Neutrophil (primary cell): ENCODE measurements around the gene CCDC47.

Source experiments
- H3K27ac ChIP-seq: fragments of 200-600 bp; sonication (generic); 2 replicates; pipeline ENCODE4 v1.5.1; 2016; ENCODE audit warnings: mild to moderate bottlenecking, moderate library complexity
- H3K27me3 ChIP-seq: fragments of 200-600 bp; sonication (generic); 2 replicates; pipeline ENCODE4 v1.6.0; 2016; ENCODE audit warnings: mild to moderate bottlenecking
- H3K36me3 ChIP-seq: fragments of 200-600 bp; sonication (generic); 2 replicates; pipeline ENCODE4 v1.5.1; 2017
- H3K4me1 ChIP-seq, 2 experiments: fragments of 200-600 bp in 1 of 2; sonication (generic) in 1 of 2; 1 replicate in 1 of 2; 2 replicates in 1 of 2; pipeline versions ENCODE4 v1.5.1 to v1.6.1; 2013 to 2016; ENCODE audit warnings: low read depth in 1 of 2, low read length in 1 of 2, mild to moderate bottlenecking in 1 of 2, moderate library complexity in 1 of 2; ENCODE audit not compliant: control insufficient read depth in 1 of 2, insufficient read depth in 1 of 2
- H3K4me3 ChIP-seq, 2 experiments: fragments of 200-600 bp in 1 of 2; sonication (generic) in 1 of 2; 1 replicate in 1 of 2; 2 replicates in 1 of 2; pipeline ENCODE4 v1.5.1; 2013 to 2016; ENCODE audit warnings: low read depth in 1 of 2, low read length in 1 of 2, mild to moderate bottlenecking in 1 of 2, moderate library complexity in 1 of 2
- H3K9me3 ChIP-seq: fragments of 200-600 bp; sonication (generic); 2 replicates; pipeline ENCODE4 v1.5.1; 2016
- CTCF ChIP-seq: fragments of 200-600 bp; sonication (generic); IDR thresholded peaks from 2 replicates; pipeline ENCODE4 v1.5.1; 2016; ENCODE audit warnings: antibody characterized with exemption

Gene CCDC47

DNA sequence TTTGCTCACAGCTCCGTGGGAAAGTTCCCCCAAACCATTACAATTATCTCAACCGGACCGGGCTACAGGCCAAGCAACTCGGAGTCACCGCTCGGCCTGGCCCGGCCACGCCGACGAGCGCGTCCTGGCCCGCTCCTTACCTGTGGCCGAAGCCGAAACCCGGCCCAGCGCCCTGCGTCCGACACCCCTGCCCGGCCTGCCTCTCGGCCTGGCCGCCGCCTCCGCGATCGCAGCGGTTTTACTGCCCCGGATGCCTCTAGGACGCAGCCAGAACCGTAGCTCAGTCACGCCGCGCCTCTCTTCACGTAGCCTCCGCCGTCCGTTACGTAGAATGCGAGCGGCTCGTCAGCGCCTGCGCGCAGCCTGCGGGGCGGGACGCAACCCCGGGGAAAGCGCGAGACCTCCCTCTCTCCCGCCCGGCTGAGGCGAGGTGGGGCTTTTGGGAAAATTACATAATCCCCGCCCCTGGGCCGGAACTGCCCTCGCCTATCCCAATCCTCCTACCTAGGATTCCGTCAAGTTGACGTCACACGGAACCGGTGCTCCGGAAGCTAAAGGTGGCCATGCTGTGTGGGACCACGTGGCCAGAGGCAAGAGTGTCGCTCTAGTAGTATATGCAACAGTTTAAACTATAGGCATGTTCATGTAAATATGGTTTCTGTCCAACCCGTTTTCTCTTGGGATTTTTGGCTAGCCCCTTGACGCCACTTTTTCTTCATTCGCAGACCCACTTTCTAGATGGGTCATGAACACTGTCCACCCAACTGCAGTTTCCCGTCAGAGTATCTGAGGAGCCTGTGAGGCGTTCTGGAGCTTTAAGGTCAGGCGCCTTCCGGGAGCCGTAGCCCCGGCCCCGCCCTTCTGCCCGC lies at the start of gene CCDC47:
Gene CCDC47, minus strand, starts transcription at position 326 of the 869 bp plus-strand sequence. CDS start 7,422 bp downstream, outside the sequence.
- H3K9me3 ChIP-seq = no peaks in the 10 kb centered on the region

DNA sequence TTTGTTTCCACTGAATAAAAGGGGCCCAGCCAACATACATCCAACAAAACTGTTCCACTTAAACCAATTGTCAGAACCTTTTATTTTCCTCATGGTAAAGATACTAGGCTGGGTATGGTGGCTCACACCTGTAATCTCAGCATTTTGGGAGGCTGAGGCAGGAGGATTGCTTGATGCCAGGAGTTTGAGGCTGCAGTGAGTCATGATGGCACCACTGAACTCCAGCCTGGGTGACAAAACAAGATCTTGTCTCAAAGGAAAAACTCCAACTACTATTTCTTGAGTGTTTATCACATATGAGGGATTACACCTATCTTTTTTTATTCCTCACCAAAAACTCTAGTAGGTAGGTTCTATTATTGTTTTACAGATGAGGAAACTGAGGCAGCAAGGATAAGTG lies 49.1 kb upstream of the CCDC47 start:
- TF ChIP-seq CTCF = no peak
- Histone ChIP-seq H3K4me1 (peaks cover 42 to 50% of the 10 kb centered on the region in 2 experiments), H3K27ac (peak overlapping the region; percentile 67), H3K36me3 (peaks cover 71% of the 10 kb centered on the region), H3K27me3 (no peaks in the 10 kb centered on the region), H3K9me3 (no peaks in the 10 kb centered on the region), H3K4me3 (no peak overlapping the region)

More for the DNA sequence above, at the start of gene CCDC47:
- Histone ChIP-seq H3K36me3 (no peaks in the 10 kb centered on the region), H3K27ac (peak within 1 kb of the TSS; percentile 95), H3K4me1 (peaks cover 47 to 49% of the 10 kb centered on the region in 2 experiments), H3K27me3 (no peaks in the 10 kb centered on the region), H3K4me3 (peak within 1 kb of the TSS; percentile 85 to 92)
- TF ChIP-seq CTCF = peak; percentile 13

DNA sequence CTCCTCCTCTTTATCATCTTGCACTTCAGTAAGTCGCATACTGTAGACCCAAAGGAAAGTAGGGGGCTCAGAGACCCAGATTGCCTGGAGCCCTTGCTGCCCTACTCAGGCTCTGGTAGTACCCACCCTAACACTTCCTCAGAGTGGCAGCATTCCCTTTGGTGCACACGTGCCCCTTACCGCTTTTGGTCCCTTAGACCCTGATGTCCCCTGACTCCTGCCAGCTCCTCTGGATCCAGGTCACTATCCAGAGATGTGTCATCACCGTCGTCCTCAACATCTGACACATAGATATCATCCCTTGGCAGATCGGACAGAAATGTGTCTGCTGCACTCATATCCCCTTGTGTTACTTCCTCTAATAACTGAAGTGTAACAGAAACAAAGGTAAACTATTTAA lies 48.4 kb upstream of the CCDC47 start:
- H3K36me3 ChIP-seq = peaks cover 79% of the 10 kb centered on the region
- no peaks in the 10 kb centered on the region for H3K27me3 ChIP-seq
- no peak overlapping the region for H3K4me3 ChIP-seq
- peaks cover 41 to 47% of the 10 kb centered on the region in 2 experiments for H3K4me1 ChIP-seq
- H3K27ac ChIP-seq = peak overlapping the region; percentile 67
- no peak for TF ChIP-seq CTCF
- no peaks in the 10 kb centered on the region for H3K9me3 ChIP-seq

GRCh38 chr17:63820963-63821561 lies 47.7 kb upstream of the CCDC47 start:
- Histone ChIP-seq H3K27ac (peak overlapping the region; percentile 67), H3K36me3 (peaks cover 86% of the 10 kb centered on the region), H3K4me1 (peaks cover 34 to 40% of the 10 kb centered on the region in 2 experiments), H3K27me3 (no peaks in the 10 kb centered on the region), H3K4me3 (no peak overlapping the region), H3K9me3 (no peaks in the 10 kb centered on the region)
- no peak for TF ChIP-seq CTCF

DNA sequence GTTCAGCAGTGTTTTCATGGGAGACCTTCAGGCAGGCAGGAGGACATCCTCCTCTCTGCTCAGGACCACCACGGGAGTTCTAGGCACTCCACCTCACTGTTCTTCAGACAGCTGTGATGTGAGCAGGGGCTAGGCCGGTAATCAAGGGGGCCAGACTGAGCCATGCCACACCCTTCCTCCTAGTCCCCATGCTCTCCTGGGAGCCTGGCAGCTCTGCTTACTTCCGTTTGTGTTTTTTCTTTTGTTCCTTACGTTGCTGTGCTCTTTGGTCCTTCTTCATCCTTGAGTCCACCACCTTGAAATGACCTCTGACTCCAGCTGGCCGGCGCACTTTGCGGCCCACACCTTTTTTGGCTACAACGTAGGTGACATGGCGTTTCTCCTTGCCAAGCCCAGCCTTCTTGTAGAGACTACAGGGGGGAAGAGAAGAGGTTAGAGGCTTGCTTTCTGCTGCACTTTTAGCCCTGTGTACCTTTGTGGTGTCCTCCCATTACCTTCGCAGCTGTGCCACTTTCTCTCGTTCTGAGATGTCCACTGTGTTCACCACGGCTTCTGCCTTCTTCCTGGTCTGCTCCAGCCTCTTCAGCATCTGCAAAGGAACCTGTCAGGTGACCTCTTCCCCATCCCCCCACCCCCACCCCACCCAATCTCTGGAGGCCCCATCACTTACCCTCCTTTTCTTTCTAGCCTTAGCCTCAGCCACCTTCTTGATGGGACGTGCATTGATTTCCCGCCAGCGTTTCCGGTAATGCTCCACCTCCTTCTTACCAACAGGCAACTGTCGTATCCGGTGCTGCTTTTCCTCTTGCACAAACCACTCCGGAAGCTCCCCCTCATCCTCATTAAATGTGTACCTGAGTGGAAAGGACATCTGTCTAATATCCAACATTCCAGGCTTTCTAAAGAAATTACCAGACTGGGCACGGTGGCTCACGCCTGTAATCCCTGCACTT lies 46.5 kb upstream of the CCDC47 start:
- no peaks in the 10 kb centered on the region for H3K27me3 ChIP-seq
- H3K4me3 ChIP-seq = no peak overlapping the region
- peak overlapping the region; percentile 67 for H3K27ac ChIP-seq
- no peaks in the 10 kb centered on the region for H3K9me3 ChIP-seq
- H3K36me3 ChIP-seq = peaks cover 98% of the 10 kb centered on the region
- H3K4me1 ChIP-seq = peaks cover 29 to 33% of the 10 kb centered on the region in 2 experiments
- no peak for TF ChIP-seq CTCF
